Smooth muscle cell of the brain vasculature (primary cell): ENCODE measurements around the gene ECD.

Experiments used
- DNase-seq: peaks from one replicate; pipeline ENCODE4 v3.0.0-alpha.2; 2012; ENCODE audit warnings: low read depth, low spot score

Gene ECD

GRCh38 chr10:73096449-73097304 lies 71.1 kb downstream of the ECD start, which contains the start of gene P4HA1:
P4HA1 (minus strand) TSS chr10:73096866; CDS start chr10:73074883, 21,983 bp downstream.
- peak; percentile 94 for DNase-seq

GRCh38 chr10:73096041-73096448 lies 71.8 kb downstream of the ECD start:
- DNase-seq, result no peak

GRCh38 chr10:73095481-73096021 lies 72.3 kb downstream of the ECD start:
- DNase-seq, result no peak

GRCh38 chr10:73094986-73095480 lies 72.8 kb downstream of the ECD start:
- no peak for DNase-seq

- DNase-seq, result no peak
These were observed 73.6 kb downstream of the ECD start for GRCh38 chr10:73093922-73094850.

- DNase-seq, result no peak
These were observed 75.0 kb downstream of the ECD start for GRCh38 chr10:73092830-73093229.

- DNase-seq, result no peak
These were observed 79.5 kb downstream of the ECD start for GRCh38 chr10:73088304-73088703.

DNA sequence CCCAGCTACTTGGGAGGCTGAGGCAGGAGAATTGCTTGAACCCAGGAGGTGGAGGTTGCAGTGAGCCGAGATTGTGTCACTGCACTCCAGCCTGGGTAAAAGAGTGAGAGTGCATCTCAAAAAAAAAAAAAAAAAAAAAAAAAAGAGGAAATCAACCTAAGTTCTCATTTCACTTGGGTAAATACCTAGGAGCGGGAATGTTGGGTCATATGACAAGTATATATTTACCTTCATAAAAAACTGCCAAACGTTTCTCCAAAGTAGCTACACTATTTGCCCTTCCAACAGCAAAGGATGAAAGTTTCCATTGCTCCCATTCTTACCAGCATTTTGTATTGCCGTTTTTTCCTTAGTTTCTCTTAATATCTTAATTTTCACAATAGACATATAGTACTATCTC lies 81.0 kb downstream of the ECD start:
- no peak for DNase-seq

DNA sequence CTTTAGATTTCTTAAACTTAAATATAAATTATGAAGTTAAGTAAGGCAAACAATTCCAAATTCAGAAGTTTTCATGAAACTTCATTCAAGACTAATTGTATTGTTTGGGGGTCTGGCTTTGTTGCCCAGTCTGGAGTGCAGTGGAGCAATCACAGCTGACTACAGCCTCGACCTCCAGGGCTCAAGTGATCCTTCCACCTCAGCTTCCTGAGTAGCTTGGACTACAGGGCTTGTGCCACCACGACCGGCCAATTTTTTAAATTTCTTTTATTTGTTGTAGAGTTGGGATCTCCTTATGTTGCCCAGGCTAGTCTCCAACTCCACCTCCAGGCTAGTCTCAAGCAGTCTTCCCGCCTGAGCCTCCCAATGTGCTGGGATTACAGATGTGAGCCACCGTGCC lies 83.6 kb downstream of the ECD start:
- DNase-seq, result no peak
